Liver (tissue), 3 donors: ENCODE data around the gene COL20A1.

Source experiments
- GABPA ChIP-seq, 2 donors: IDR thresholded peaks in 1 of 2; conservative IDR thresholded peaks in 1 of 2; 2 replicates each; pipeline ENCODE4 v1.6.1; 2016; ENCODE audit warnings: antibody characterized with exemption in 2 of 2, mild to moderate bottlenecking in 1 of 2, moderate library complexity in 1 of 2
- JUND ChIP-seq, 2 donors: IDR thresholded peaks; 2 replicates each; pipeline ENCODE4 v1.6.1; 2016; ENCODE audit warnings: antibody characterized with exemption in 2 of 2
- TF ChIP-seq, protein P1 (sequence below): fragments of 150-350 bp; IDR thresholded peaks from 2 replicates; pipeline ENCODE4 v1.5.1; 2017; ENCODE audit warnings: improper control_type of control experiment, low read depth, low read length; ENCODE audit not compliant: missing input control
- TF ChIP-seq, protein P2 (sequence below): IDR thresholded peaks from 2 replicates; pipeline ENCODE4 v1.6.1; 2016; ENCODE audit warnings: antibody characterized with exemption
- donor health status: healthy.
- donor health status: healthy.

GRCh38 chr20:63295422-63295821, 2.4 kb downstream of the COL20A1 start:
- no peak for TF ChIP-seq GABPA (IDR thresholded peaks at IDR 0.05 in 1 of 2, conservative IDR thresholded peaks at IDR 0.05 in 1 of 2)
- TF ChIP-seq JUND (IDR thresholded peaks at IDR 0.05): no peak
- TF ChIP-seq, protein P1, sequence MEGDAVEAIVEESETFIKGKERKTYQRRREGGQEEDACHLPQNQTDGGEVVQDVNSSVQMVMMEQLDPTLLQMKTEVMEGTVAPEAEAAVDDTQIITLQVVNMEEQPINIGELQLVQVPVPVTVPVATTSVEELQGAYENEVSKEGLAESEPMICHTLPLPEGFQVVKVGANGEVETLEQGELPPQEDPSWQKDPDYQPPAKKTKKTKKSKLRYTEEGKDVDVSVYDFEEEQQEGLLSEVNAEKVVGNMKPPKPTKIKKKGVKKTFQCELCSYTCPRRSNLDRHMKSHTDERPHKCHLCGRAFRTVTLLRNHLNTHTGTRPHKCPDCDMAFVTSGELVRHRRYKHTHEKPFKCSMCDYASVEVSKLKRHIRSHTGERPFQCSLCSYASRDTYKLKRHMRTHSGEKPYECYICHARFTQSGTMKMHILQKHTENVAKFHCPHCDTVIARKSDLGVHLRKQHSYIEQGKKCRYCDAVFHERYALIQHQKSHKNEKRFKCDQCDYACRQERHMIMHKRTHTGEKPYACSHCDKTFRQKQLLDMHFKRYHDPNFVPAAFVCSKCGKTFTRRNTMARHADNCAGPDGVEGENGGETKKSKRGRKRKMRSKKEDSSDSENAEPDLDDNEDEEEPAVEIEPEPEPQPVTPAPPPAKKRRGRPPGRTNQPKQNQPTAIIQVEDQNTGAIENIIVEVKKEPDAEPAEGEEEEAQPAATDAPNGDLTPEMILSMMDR: no peak
- TF ChIP-seq, protein P2, sequence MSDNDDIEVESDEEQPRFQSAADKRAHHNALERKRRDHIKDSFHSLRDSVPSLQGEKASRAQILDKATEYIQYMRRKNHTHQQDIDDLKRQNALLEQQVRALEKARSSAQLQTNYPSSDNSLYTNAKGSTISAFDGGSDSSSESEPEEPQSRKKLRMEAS: no peak
